B cell (primary cell): ENCODE results near the gene POT1. TPM values are rescaled to one million over a fixed set of nuclear protein-coding genes. Genes with fewer than 3 reads are reported as not detected.

ENCODE experiments used
- ATAC-seq: fragments of 200-7000 bp; cut with Tn5 transposase; one replicate; pipeline ENCODE4 v1.10.0; 2021; ENCODE audit warnings: low read depth, mild to moderate bottlenecking, moderate number of reproducible peaks, moderate library complexity
- CTCF ChIA-PET: fragments of 350-600 bp; sonication (Branson Sonifier 250); formaldehyde crosslinking; loops from one replicate; lab custom pipeline; 2021; ENCODE audit warnings: antibody characterized with exemption, inconsistent platforms; lab: Charles Lee
- POLR2A ChIA-PET: fragments of 350-600 bp; sonication (Branson Sonifier 250); formaldehyde crosslinking; loops from one replicate; lab custom pipeline; 2021; ENCODE audit warnings: antibody characterized with exemption; lab: Charles Lee
- DNase-seq: peaks from one replicate; pipeline ENCODE4 v3.0.0; 2013
- H2AFZ ChIP-seq: 2 replicates; pipeline ENCODE4 v1.6.1; 2012; ENCODE audit warnings: mild to moderate bottlenecking, low read depth, low read length; ENCODE audit not compliant: insufficient read depth, poor library complexity, severe bottlenecking
- H3K27ac ChIP-seq, 2 donors: 1 replicate in 1 of 2; 2 replicates in 1 of 2; pipeline ENCODE4 v1.5.1; 2012 to 2013; ENCODE audit warnings: low read length in 2 of 2, mild to moderate bottlenecking in 2 of 2, moderate library complexity in 1 of 2
- H3K27me3 ChIP-seq, 4 experiments: fragments of 200-600 bp in 1 of 4; sonication (generic) in 1 of 4; replicated peaks in 1 of 4; 1 replicate in 2 of 4; 2 replicates in 2 of 4; pipeline versions ENCODE4 v1.6.1 to v1.7.0; 2013 to 2016; ENCODE audit warnings: low read length in 3 of 4, mild to moderate bottlenecking in 2 of 4, mixed read lengths in 1 of 4, moderate library complexity in 1 of 4; ENCODE audit not compliant: insufficient read depth in 4 of 4, control insufficient read depth in 3 of 4; ENCODE audit errors: control extremely low read depth in 1 of 4
- H3K36me3 ChIP-seq, 2 experiments: replicated peaks in 1 of 2; 1 replicate in 1 of 2; 2 replicates in 1 of 2; pipeline versions ENCODE4 v1.6.1 to v1.7.1; 2013; ENCODE audit warnings: low read length in 1 of 2; ENCODE audit not compliant: insufficient read depth in 2 of 2, control insufficient read depth in 1 of 2; ENCODE audit errors: control extremely low read depth in 1 of 2, extremely low read depth in 1 of 2
- H3K4me1 ChIP-seq, 2 donors: fragments of 200-600 bp in 1 of 2; sonication (generic) in 1 of 2; 1 replicate in 1 of 2; 2 replicates in 1 of 2; pipeline versions ENCODE4 v1.5.1 to v1.6.1; 2013 to 2017; ENCODE audit warnings: low read length in 2 of 2; ENCODE audit not compliant: control insufficient read depth in 2 of 2, insufficient read depth in 2 of 2
- H3K4me2 ChIP-seq: replicated peaks from 2 replicates; pipeline ENCODE3; 2012; ENCODE audit warnings: mild to moderate bottlenecking, low read depth, low read length; ENCODE audit not compliant: poor library complexity, severe bottlenecking
- H3K4me3 ChIP-seq, 5 experiments: fragments of 200-600 bp in 1 of 5; sonication (generic) in 1 of 5; 1 replicate in 3 of 5; 2 replicates in 2 of 5; pipeline versions ENCODE4 v1.5.1 to v1.7.0; 2011 to 2016; ENCODE audit warnings: low read length in 4 of 5, mild to moderate bottlenecking in 4 of 5, low read depth in 2 of 5, control low read depth in 1 of 5, moderate library complexity in 1 of 5; ENCODE audit not compliant: insufficient read depth in 1 of 5; ENCODE audit errors: control extremely low read depth in 1 of 5, extremely low read depth in 1 of 5
- H3K79me2 ChIP-seq: fragments of 200-600 bp; sonication (generic); one replicate; pipeline ENCODE4 v1.6.0; 2016; ENCODE audit warnings: low read length; ENCODE audit not compliant: control insufficient read depth, insufficient read depth
- H3K9ac ChIP-seq: fragments of 200-600 bp; sonication (generic); 2 replicates; pipeline ENCODE4 v1.6.1; 2017; ENCODE audit warnings: mild to moderate bottlenecking, low read length, moderate library complexity
- H3K9me3 ChIP-seq, 3 donors: one replicate each; pipeline versions ENCODE4 v1.6.1 to v1.7.1; 2013; ENCODE audit warnings: low read length in 2 of 3; ENCODE audit not compliant: control insufficient read depth in 2 of 3, insufficient read depth in 1 of 3; ENCODE audit errors: control extremely low read depth in 1 of 3
- H4K20me1 ChIP-seq: 2 replicates; pipeline ENCODE4 v1.6.0; 2012; ENCODE audit warnings: mild to moderate bottlenecking, low read length; ENCODE audit not compliant: insufficient read depth, control insufficient read depth, poor library complexity, severe bottlenecking
- H3K27ac Mint-ChIP-seq: one replicate; pipeline ENCODE4 v1.8.0; 2021; ENCODE audit warnings: mixed read lengths
- H3K27me3 Mint-ChIP-seq: one replicate; pipeline ENCODE4 v1.8.0; 2021; ENCODE audit warnings: mixed read lengths
- H3K4me1 Mint-ChIP-seq: one replicate; pipeline ENCODE4 v1.8.0; 2021; ENCODE audit warnings: mixed read lengths
- H3K4me3 Mint-ChIP-seq: one replicate; pipeline ENCODE4 v1.8.0; 2021; ENCODE audit warnings: mixed read lengths
- H3K9me3 Mint-ChIP-seq: one replicate; pipeline ENCODE4 v1.8.0; 2022; ENCODE audit warnings: mixed read lengths; ENCODE audit not compliant: insufficient read depth
- EZH2 ChIP-seq: IDR thresholded peaks from 2 replicates; pipeline ENCODE4 v1.6.1; 2012; ENCODE audit warnings: borderline replicate concordance, low read depth, mild to moderate bottlenecking, moderate library complexity, low read length; ENCODE audit not compliant: insufficient read depth, poor library complexity, severe bottlenecking
- WGBS: methylation state at CpG from one replicate; pipeline ENCODE4 v1.1.5; 2013; ENCODE audit warnings: missing lambda C conversion rate; ENCODE audit not compliant: insufficient coverage; 5-methylcytosine and 5-hydroxymethylcytosine counted together
- intact Hi-C: fragments of 100-400 bp; cut with micrococcal nuclease; formaldehyde crosslinking; loops from one replicate; pipeline ENCODE4 v1.10.0; 2022
- polyA plus RNA-seq: library from polyadenylated mRNA; depleted of rRNA; stranded (reverse); fragments of >200 nt; gene quantifications from 2 replicates; pipeline ENCODE4 v1.2.3, GENCODE V29; 2012
- total RNA-seq, 2 donors: library from RNA; stranded (reverse); fragments of 120-200 nt in 1 of 2; gene quantifications; 1 replicate in 1 of 2; 2 replicates in 1 of 2; pipeline versions ENCODE4 v1.2.3 to v1.2.4, GENCODE V29; 2013 to 2022
- TF ChIP-seq, protein P1 (sequence below): fragments of 200-600 bp; IDR thresholded peaks from one replicate; pipeline ENCODE4 v1.8.0; 2022; ENCODE audit warnings: antibody characterized with exemption, mild to moderate bottlenecking

POT1 gene
- total and polyA plus RNA-seq, 2 donors (not counting 1 experiment from before 2014, with no cell fraction given), result 12.2 to 32.3 TPM

DNA sequence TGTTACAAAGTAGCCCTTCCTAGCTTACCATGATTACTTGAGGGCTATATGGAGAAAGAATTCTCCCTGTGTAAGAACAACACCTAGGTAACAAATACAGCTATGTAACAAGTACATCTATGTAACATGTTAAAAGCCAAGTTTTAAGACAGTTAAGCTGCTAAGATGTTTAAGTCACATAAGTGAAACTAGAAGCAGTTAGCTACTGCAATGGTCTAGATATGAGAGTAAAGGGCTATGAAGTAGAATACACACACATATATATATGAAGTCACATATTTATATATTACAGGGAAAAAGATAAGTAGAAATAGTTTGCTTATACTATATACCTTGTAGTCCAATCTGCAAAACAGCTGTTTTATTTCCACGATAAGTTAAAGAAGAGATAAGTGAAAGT, 14.4 kb downstream of the POT1 start:
- Histone ChIP-seq H3K36me3 (peaks cover 0 to 7% of the 10 kb centered on the region in 2 experiments), H3K9me3 (no peaks in the 10 kb centered on the region), H3K79me2 (peaks cover 37% of the 10 kb centered on the region), H3K27ac (no peak overlapping the region), H3K9ac (no peak overlapping the region), H2AFZ (no peak overlapping the region), H3K4me2 (no peak overlapping the region), H3K27me3 (no peaks in the 10 kb centered on the region), H3K4me1 (no peaks in the 10 kb centered on the region), H4K20me1 (peaks cover 8% of the 10 kb centered on the region), H3K4me3 (no peak overlapping the region)
- TF ChIP-seq, protein P1, sequence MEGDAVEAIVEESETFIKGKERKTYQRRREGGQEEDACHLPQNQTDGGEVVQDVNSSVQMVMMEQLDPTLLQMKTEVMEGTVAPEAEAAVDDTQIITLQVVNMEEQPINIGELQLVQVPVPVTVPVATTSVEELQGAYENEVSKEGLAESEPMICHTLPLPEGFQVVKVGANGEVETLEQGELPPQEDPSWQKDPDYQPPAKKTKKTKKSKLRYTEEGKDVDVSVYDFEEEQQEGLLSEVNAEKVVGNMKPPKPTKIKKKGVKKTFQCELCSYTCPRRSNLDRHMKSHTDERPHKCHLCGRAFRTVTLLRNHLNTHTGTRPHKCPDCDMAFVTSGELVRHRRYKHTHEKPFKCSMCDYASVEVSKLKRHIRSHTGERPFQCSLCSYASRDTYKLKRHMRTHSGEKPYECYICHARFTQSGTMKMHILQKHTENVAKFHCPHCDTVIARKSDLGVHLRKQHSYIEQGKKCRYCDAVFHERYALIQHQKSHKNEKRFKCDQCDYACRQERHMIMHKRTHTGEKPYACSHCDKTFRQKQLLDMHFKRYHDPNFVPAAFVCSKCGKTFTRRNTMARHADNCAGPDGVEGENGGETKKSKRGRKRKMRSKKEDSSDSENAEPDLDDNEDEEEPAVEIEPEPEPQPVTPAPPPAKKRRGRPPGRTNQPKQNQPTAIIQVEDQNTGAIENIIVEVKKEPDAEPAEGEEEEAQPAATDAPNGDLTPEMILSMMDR, result no peak
- no peak for TF ChIP-seq EZH2
- H3K27me3 Mint-ChIP-seq, result no peaks in the 10 kb centered on the region
- ChIA-PET CTCF (no interaction called here), POLR2A (no interaction called here)
- intact Hi-C loops, result no loop called here
- ATAC-seq, result no peak
- no peaks in the 10 kb centered on the region for H3K4me1 Mint-ChIP-seq
- no peak overlapping the region for H3K4me3 Mint-ChIP-seq
- no peak overlapping the region for H3K27ac Mint-ChIP-seq
- no peaks in the 10 kb centered on the region for H3K9me3 Mint-ChIP-seq
- DNase-seq, result no peak
- WGBS, result no CpG with 5 or more reads among the region's 1 CpG

- no CpG with 5 or more reads among the region's 1 CpG for WGBS
These were observed 15.3 kb downstream of the POT1 start for GRCh38 chr7:124914298-124914697.

More at GRCh38 chr7:124914298-124914697, 15.3 kb downstream of the POT1 start:
- Histone ChIP-seq H3K4me1 (no peaks in the 10 kb centered on the region), H3K9ac (no peak overlapping the region), H3K27ac (no peak overlapping the region), H2AFZ (no peak overlapping the region), H4K20me1 (peaks cover 8% of the 10 kb centered on the region), H3K27me3 (no peaks in the 10 kb centered on the region), H3K9me3 (no peaks in the 10 kb centered on the region), H3K79me2 (peaks cover 28% of the 10 kb centered on the region), H3K4me3 (no peak overlapping the region), H3K36me3 (peaks cover 0 to 7% of the 10 kb centered on the region in 2 experiments), H3K4me2 (no peak overlapping the region)
- POLR2A ChIA-PET, result no interaction called here
- TF ChIP-seq, protein P1, result no peak
- TF ChIP-seq EZH2, result no peak
- CTCF ChIA-PET, result no interaction called here
- no peak for ATAC-seq
- H3K27ac Mint-ChIP-seq, result no peak overlapping the region
- intact Hi-C loops, result no loop called here
- no peaks in the 10 kb centered on the region for H3K9me3 Mint-ChIP-seq
- H3K27me3 Mint-ChIP-seq, result no peaks in the 10 kb centered on the region
- H3K4me1 Mint-ChIP-seq, result no peaks in the 10 kb centered on the region
- no peak for DNase-seq
- no peak overlapping the region for H3K4me3 Mint-ChIP-seq
